Ascending aorta (tissue), 2 donors: ENCODE results near the gene FRG2B. TPM values are rescaled to one million over a fixed set of nuclear protein-coding genes. Genes with fewer than 3 reads are reported as not detected.
"Not testable (repeated sequence)": the region's sequence is repeated elsewhere in the genome, so short reads cannot be mapped to it uniquely, and the experiment has no call there.

Experiments used
- DNase-seq, 2 donors: peaks; one replicate each; pipeline ENCODE4 v3.0.0-alpha.2; 2019; ENCODE audit warnings: low spot score in 2 of 2
- H3K27ac ChIP-seq, 2 donors: fragments of 200-600 bp; sonication (generic); one replicate each; pipeline ENCODE4 v1.5.1; 2016 to 2017; ENCODE audit warnings: mild to moderate bottlenecking in 1 of 2
- H3K27me3 ChIP-seq: fragments of 200-600 bp; sonication (generic); one replicate; pipeline ENCODE4 v1.5.1; 2017
- H3K36me3 ChIP-seq, 2 donors: fragments of 200-600 bp; sonication (generic); one replicate each; pipeline ENCODE4 v1.5.1; 2016
- H3K4me1 ChIP-seq, 2 donors: fragments of 200-600 bp; sonication (generic); one replicate each; pipeline ENCODE4 v1.5.1; 2016 to 2017; ENCODE audit warnings: mild to moderate bottlenecking in 1 of 2
- H3K4me3 ChIP-seq, 2 donors: fragments of 200-600 bp; sonication (generic); one replicate each; pipeline ENCODE4 v1.5.1; 2016 to 2017; ENCODE audit warnings: mild to moderate bottlenecking in 1 of 2
- H3K9me3 ChIP-seq, 2 donors: fragments of 200-600 bp; sonication (generic); one replicate each; pipeline ENCODE4 v1.5.1; 2016
- CTCF ChIP-seq, 3 experiments: fragments of 200-600 bp in 2 of 3; fragments of 450-650 bp in 1 of 3; sonication (generic) in 2 of 3; IDR thresholded peaks; one replicate each; pipeline ENCODE4 v1.5.1; 2016 to 2019; ENCODE audit warnings: antibody characterized with exemption in 3 of 3, mild to moderate bottlenecking in 1 of 3, moderate library complexity in 1 of 3
- intact Hi-C: fragments of 100-400 bp; cut with DNase I; formaldehyde crosslinking; loops from one replicate; pipeline ENCODE4 v1.15.1; 2023
- total RNA-seq: library from RNA; depleted of rRNA; stranded (reverse); fragments of >200 nt; gene quantifications from one replicate; pipeline ENCODE4 v1.1.0, GENCODE V29; 2016

The FRG2B gene
- not detected for total RNA-seq

GRCh38 chr10:133626695-133627094 is at the start of gene FRG2B:
Gene FRG2B (minus strand): TSS chr10:133626795. CDS start chr10:133626742, 53 bp downstream.
- intact Hi-C loops, H3K27me3 ChIP-seq: not testable (repeated sequence)

DNA sequence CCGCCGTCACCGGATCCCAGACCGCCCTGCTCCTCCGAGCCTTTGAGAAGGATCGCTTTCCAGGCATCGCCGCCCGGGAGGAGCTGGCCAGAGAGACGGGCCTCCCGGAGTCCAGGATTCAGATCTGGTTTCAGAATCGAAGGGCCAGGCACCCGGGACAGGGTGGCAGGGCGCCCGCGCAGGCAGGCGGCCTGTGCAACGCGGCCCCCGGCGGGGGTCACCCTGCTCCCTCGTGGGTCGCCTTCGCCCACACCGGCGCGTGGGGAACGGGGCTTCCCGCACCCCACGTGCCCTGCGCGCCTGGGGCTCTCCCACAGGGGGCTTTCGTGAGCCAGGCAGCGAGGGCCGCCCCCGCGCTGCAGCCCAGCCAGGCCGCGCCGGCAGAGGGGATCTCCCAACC is 40.9 kb upstream of the FRG2B start:
- DNase-seq, H3K4me3 ChIP-seq, H3K36me3 ChIP-seq, H3K4me1 ChIP-seq, H3K27me3 ChIP-seq, H3K9me3 ChIP-seq, H3K27ac ChIP-seq, intact Hi-C loops: not testable (repeated sequence)

More at GRCh38 chr10:133626695-133627094, at the start of gene FRG2B:
- H3K4me3 ChIP-seq, H3K36me3 ChIP-seq, H3K27ac ChIP-seq, H3K9me3 ChIP-seq, DNase-seq, H3K4me1 ChIP-seq: not testable (repeated sequence)

GRCh38 chr10:133663544-133664160 is 37.1 kb upstream of the FRG2B start:
- intact Hi-C loops, DNase-seq, H3K36me3 ChIP-seq, H3K4me3 ChIP-seq, H3K27me3 ChIP-seq, H3K9me3 ChIP-seq, H3K27ac ChIP-seq, H3K4me1 ChIP-seq: not testable (repeated sequence)

GRCh38 chr10:133661122-133661521 is 34.5 kb upstream of the FRG2B start:
- H3K9me3 ChIP-seq, DNase-seq, H3K27me3 ChIP-seq, H3K27ac ChIP-seq, H3K4me3 ChIP-seq, H3K4me1 ChIP-seq, H3K36me3 ChIP-seq, intact Hi-C loops: not testable (repeated sequence)

DNA sequence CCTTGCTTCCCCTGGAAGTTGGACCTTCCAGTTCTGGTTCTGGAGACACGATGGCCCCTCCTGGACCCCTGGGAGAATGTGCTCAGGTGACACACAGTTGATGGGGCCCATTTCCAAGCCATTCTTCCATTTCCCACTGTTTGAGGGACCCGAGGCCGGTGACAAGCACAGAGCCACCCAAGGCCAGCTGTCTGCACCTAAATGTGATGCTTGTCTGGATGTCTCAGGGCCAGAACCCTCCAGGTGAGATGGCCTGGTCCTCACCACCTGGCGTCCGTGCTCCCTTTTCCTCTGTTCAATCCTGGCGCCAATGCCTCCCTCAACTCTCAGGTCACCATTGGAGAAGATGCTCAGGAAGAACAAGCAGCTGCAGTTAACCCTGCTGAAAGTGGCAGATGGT is 33.9 kb upstream of the FRG2B start:
- H3K27ac ChIP-seq, H3K36me3 ChIP-seq, intact Hi-C loops, H3K9me3 ChIP-seq, DNase-seq, H3K4me1 ChIP-seq, H3K4me3 ChIP-seq, H3K27me3 ChIP-seq: not testable (repeated sequence)

DNA sequence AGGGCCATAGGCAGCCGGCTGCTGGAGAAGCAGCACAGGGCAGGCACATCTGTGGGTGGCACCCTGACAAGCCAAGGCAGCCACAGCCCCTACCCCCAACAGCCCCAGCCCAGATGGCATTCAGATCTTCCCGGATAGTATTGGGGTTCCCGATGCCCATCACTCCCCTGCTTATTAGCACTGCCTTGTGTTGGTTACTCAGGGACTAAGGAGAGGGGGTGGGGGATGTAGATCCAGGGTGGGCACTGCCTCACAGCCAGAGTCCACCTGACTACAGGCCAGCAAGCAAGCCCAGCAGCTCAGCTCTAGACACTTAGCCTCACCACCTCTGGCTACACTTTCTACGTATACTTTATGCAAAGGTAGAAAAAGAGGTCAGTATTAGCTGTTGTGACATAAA is 30.7 kb upstream of the FRG2B start:
- intact Hi-C loops, DNase-seq, H3K9me3 ChIP-seq, H3K27me3 ChIP-seq, H3K4me3 ChIP-seq, H3K27ac ChIP-seq, H3K36me3 ChIP-seq, H3K4me1 ChIP-seq: not testable (repeated sequence)

- H3K4me3 ChIP-seq, DNase-seq, H3K36me3 ChIP-seq, H3K27me3 ChIP-seq, H3K27ac ChIP-seq, H3K4me1 ChIP-seq, intact Hi-C loops, H3K9me3 ChIP-seq: not testable (repeated sequence)
These were observed 22.4 kb upstream of the FRG2B start for GRCh38 chr10:133648872-133649455.

- DNase-seq, H3K36me3 ChIP-seq, H3K4me3 ChIP-seq, H3K9me3 ChIP-seq, H3K27me3 ChIP-seq, H3K4me1 ChIP-seq, intact Hi-C loops, H3K27ac ChIP-seq: not testable (repeated sequence)
- peak in 1 of 3 experiments; percentile 24 for TF ChIP-seq CTCF (IDR thresholded peaks at IDR 0.05)
These were observed 20.6 kb upstream of the FRG2B start for GRCh38 chr10:133647075-133647748.

DNA sequence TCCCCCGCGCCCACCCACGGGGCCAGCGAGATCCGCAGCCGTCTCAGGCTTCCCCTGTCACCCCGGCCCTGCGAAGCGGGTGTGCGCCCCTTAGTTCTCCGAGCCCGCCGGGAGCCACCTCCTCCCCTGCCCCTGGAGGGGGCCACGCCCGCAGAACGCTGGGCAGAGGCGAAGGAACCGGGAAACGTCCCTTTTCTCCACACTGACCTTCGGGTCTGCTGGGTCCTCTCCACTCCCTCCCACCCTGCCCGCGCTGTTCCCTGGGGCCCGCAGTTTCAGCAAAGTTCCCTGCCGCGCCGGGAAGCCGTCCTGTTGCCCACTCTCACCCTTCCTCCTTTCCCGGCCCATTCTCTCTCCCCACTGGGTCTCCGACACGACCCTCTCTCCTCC is 11.2 kb upstream of the FRG2B start:
- intact Hi-C loops, H3K27ac ChIP-seq, DNase-seq, H3K4me3 ChIP-seq, H3K4me1 ChIP-seq, H3K27me3 ChIP-seq, H3K9me3 ChIP-seq, H3K36me3 ChIP-seq: not testable (repeated sequence)

- H3K4me1 ChIP-seq, DNase-seq, intact Hi-C loops, H3K36me3 ChIP-seq, H3K4me3 ChIP-seq, H3K27ac ChIP-seq, H3K27me3 ChIP-seq, H3K9me3 ChIP-seq: not testable (repeated sequence)
These were observed 10.7 kb upstream of the FRG2B start for GRCh38 chr10:133637202-133637845.

- H3K9me3 ChIP-seq, H3K36me3 ChIP-seq, H3K27ac ChIP-seq, H3K4me3 ChIP-seq, DNase-seq, H3K4me1 ChIP-seq, intact Hi-C loops, H3K27me3 ChIP-seq: not testable (repeated sequence)
These were observed 4.2 kb upstream of the FRG2B start for GRCh38 chr10:133630723-133631249.

- H3K27me3 ChIP-seq, H3K4me3 ChIP-seq, intact Hi-C loops, H3K9me3 ChIP-seq, H3K27ac ChIP-seq, H3K4me1 ChIP-seq, DNase-seq, H3K36me3 ChIP-seq: not testable (repeated sequence)
These were observed 4.1 kb downstream of the FRG2B start for GRCh38 chr10:133622544-133622943.
